Calu3 (cell line): ENCODE data around the gene CTTNBP2. TPM values are rescaled to one million over a fixed set of nuclear protein-coding genes. Genes with fewer than 3 reads are reported as not detected.
A peak's percentile ranks its signal among the peaks of the same experiment; 100 is the strongest.

ENCODE experiments used
- BruUV-seq: library from RNA; stranded (reverse); fragments of 400-500 nt; replicated peaks from 2 replicates; lab custom pipeline; 2021; lab: Mats Ljungman, UMichigan
- CTCF ChIA-PET: fragments of 300-600 bp; sonication (Branson Sonifier 250); formaldehyde crosslinking; loops from one replicate; lab custom pipeline; 2022; ENCODE audit warnings: antibody characterized with exemption; lab: Charles Lee
- DNase-seq: peaks from one replicate; pipeline ENCODE4 v3.0.0; 2022
- H3K27ac Mint-ChIP-seq: one replicate; pipeline ENCODE4 v1.8.0; 2022; ENCODE audit warnings: mixed read lengths; ENCODE audit not compliant: unreplicated experiment
- H3K27me3 Mint-ChIP-seq: one replicate; pipeline ENCODE4 v1.8.0; 2022; ENCODE audit warnings: mixed read lengths; ENCODE audit not compliant: unreplicated experiment
- H3K36me3 Mint-ChIP-seq: one replicate; pipeline ENCODE4 v1.8.0; 2022; ENCODE audit warnings: mild to moderate bottlenecking, moderate library complexity, mixed read lengths; ENCODE audit not compliant: insufficient read depth, unreplicated experiment
- H3K4me1 Mint-ChIP-seq: one replicate; pipeline ENCODE4 v1.8.0; 2022; ENCODE audit warnings: mild to moderate bottlenecking, low read depth, mixed read lengths; ENCODE audit not compliant: unreplicated experiment
- H3K4me3 Mint-ChIP-seq: one replicate; pipeline ENCODE4 v1.8.0; 2022; ENCODE audit warnings: mild to moderate bottlenecking, low read depth, moderate library complexity, mixed read lengths; ENCODE audit not compliant: unreplicated experiment
- H3K9me3 Mint-ChIP-seq: one replicate; pipeline ENCODE4 v1.8.0; 2022; ENCODE audit warnings: low read depth, mixed read lengths; ENCODE audit not compliant: unreplicated experiment
- CTCF ChIP-seq: fragments of 200-600 bp; IDR thresholded peaks from one replicate; pipeline ENCODE4 v1.8.0; 2022; ENCODE audit warnings: antibody characterized with exemption; ENCODE audit not compliant: unreplicated experiment
- intact Hi-C: fragments of 100-400 bp; cut with micrococcal nuclease; formaldehyde crosslinking; loops from one replicate; pipeline ENCODE4 v1.10.0; 2022; ENCODE audit not compliant: unreplicated experiment
- total RNA-seq: library from RNA; stranded (reverse); gene quantifications from 2 replicates; pipeline ENCODE4 v1.2.3, GENCODE V29; 2022

Gene CTTNBP2
- total RNA-seq, 1 experiment from 2014 or later = 2.3 TPM

DNA sequence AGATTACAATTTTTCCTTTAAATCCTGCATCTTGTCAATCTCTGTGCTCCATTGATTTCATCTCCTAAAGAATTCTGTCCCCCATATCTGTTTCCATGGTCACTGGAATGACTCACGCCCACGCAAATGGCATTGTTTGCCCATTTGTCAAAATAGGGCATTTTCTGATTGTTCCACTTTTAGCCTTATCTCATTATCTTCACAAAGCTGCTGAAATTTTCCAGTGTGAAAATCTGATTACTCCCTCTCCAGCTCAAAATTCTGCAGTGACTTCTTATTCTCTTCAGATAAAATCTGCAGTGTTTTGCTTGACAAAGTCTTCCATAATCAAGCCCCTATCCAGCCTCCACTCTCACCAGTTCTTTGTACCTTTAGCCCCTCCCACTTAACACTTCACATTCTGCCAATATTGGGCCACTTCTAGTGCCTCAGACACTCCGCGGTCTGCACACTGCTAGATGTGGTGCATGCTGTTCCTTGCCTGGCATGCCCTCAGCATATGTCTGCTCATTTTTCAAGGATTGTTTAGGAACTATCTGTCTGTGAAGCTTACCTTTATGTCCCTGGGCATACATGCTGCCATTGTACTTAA lies 33.9 kb upstream of the CTTNBP2 start:
- CTCF ChIA-PET = no interaction called here
- no peaks in the 10 kb centered on the region for H3K36me3 Mint-ChIP-seq
- no peak for TF ChIP-seq CTCF
- H3K27ac Mint-ChIP-seq = no peak overlapping the region
- no peak overlapping the region for H3K4me3 Mint-ChIP-seq
- intact Hi-C loops = no loop called here
- H3K4me1 Mint-ChIP-seq = no peaks in the 10 kb centered on the region
- H3K27me3 Mint-ChIP-seq = no peaks in the 10 kb centered on the region
- no peaks in the 10 kb centered on the region for H3K9me3 Mint-ChIP-seq
- DNase-seq = no peak
- BruUV-seq = no TSS peak

DNA sequence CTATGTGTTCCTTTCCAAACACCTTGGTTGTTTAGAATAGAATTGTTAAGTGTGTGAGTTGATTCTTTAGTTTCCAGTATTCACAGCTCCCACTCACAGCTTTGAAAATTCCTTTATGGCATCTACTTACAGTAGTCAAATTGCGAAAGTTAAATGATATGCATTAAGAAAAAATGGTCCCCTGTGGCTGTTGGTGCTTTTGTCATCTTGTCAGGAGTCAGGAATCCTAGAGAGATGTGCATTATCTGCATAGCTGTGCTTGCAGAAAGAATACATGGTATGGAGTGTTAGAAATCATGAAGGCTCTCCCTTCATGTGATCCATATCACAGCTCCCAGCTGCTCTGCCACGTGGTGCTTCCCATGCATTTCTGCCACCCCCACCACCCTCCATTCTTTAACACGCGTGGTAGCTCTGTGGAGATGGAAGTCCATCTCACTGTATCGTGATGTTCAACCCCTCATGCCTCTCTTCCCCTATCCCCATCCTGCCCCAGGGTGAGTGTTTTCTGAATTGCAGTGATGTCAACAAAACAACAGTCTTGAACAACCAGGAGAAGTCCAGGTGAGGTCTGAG lies 29.2 kb upstream of the CTTNBP2 start:
- Mint-ChIP-seq H3K27me3 (peaks cover 17% of the 10 kb centered on the region), H3K36me3 (no peaks in the 10 kb centered on the region), H3K27ac (no peak overlapping the region), H3K9me3 (no peaks in the 10 kb centered on the region), H3K4me1 (peaks cover 8% of the 10 kb centered on the region), H3K4me3 (no peak overlapping the region)
- intact Hi-C loops = no loop called here
- BruUV-seq = no TSS peak
- CTCF ChIA-PET = interaction anchor here (0.6 to 1.1 kb wide), 2 partner anchors 23 to 113 kb away, joined by 3 read pairs; no protein-coding TSS in a partner anchor
- DNase-seq = no peak
- TF ChIP-seq CTCF = no peak

DNA sequence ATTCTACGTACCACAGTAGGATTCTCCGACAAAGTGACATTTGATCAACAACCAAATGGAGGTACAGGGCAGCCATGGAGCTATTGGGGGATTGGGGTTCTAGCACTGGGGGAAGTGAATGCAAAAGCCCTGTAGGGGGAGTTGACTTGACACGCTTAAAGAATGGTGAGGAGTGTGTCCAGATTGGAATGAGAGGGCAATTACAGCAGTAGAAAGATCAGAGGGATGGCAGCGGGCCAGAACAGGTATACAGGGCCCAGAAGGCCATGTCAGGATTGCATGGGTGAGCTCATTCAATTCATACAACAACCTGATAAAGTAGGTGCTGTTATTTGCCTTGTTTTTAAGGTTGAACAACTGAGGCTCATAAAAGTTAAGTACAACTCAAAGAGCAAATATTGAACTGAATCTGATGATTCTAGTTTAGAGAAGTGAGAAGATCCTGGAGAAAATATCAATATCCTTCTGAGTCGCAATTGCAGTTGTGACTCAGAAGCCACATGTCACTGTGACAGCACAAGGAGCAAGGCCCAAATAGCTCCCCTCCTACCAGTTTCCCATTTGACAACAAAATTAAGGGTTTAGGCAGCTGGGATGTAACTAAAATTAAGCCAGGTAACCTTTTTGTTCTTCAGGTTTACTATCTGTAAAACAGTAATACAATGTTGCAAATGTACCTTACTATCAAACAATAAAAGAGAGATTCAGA lies 28.0 kb upstream of the CTTNBP2 start:
- H3K36me3 Mint-ChIP-seq = no peaks in the 10 kb centered on the region
- peak; percentile 8 for DNase-seq
- H3K9me3 Mint-ChIP-seq = no peaks in the 10 kb centered on the region
- H3K4me3 Mint-ChIP-seq = no peak overlapping the region
- TF ChIP-seq CTCF = no peak
- H3K27ac Mint-ChIP-seq = no peak overlapping the region
- intact Hi-C loops = no loop called here
- H3K4me1 Mint-ChIP-seq = peaks cover 8% of the 10 kb centered on the region
- no TSS peak for BruUV-seq
- CTCF ChIA-PET = interaction anchor here (1.1 kb wide), 1 partner anchor 22 kb away, joined by 3 read pairs; no protein-coding TSS in a partner anchor
- H3K27me3 Mint-ChIP-seq = peaks cover 18% of the 10 kb centered on the region

DNA sequence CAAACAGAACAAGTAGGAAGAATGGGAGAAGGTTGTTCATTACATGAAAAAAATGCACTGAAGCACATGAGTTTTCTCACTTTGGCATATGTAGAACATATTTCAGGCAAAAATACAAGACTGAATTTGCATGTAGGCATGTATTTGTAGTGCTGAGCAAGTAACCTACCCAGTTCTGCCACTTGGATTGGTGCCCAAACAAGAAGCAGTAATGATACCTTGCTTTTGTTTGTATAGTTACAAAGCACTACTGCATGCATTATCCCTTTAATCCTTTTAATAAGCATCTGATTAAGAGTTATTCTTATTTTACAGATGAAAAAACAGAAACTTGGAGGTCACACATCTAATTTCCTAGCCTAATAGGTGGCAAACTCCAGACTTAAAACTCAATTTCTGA lies 23.1 kb upstream of the CTTNBP2 start:
- no peak for TF ChIP-seq CTCF
- no peak overlapping the region for H3K4me3 Mint-ChIP-seq
- peaks cover 7% of the 10 kb centered on the region for H3K4me1 Mint-ChIP-seq
- peaks cover 18% of the 10 kb centered on the region for H3K27me3 Mint-ChIP-seq
- no TSS peak for BruUV-seq
- no peak overlapping the region for H3K27ac Mint-ChIP-seq
- no peaks in the 10 kb centered on the region for H3K9me3 Mint-ChIP-seq
- no peaks in the 10 kb centered on the region for H3K36me3 Mint-ChIP-seq
- CTCF ChIA-PET = no interaction called here
- intact Hi-C loops = no loop called here
- no peak for DNase-seq
